Esophagus mucosa (tissue), 1 donor: ENCODE results near the gene NEDD1. TPM values are rescaled to one million over a fixed set of nuclear protein-coding genes. Genes with fewer than 3 reads are reported as not detected.

Experiments
- ATAC-seq: fragments of 200-7000 bp; cut with Tn5 transposase; one replicate; pipeline ENCODE4 v1.9.1; 2020
- total RNA-seq: library from RNA; stranded (reverse); gene quantifications from one replicate; pipeline ENCODE4 v1.2.4, GENCODE V29; 2023
- donor health status: DM: yes; HTN: yes; CAD: no.

NEDD1 gene
- total RNA-seq, 1 donor from 2014 or later = 11.2 TPM

GRCh38 chr12:96901175-96901574 is 5.9 kb upstream of the NEDD1 start:
- ATAC-seq = no peak

- no peak for ATAC-seq
Observed at GRCh38 chr12:96902076-96902475, 5.0 kb upstream of the NEDD1 start.

- no peak for ATAC-seq
Observed at GRCh38 chr12:96906498-96906848, 584 bp upstream of the NEDD1 start.

- ATAC-seq = peak; percentile 54
Observed at GRCh38 chr12:96907671-96908422, 790 bp downstream of the NEDD1 start.

GRCh38 chr12:96908423-96908675 is 1.3 kb downstream of the NEDD1 start:
- no peak for ATAC-seq

GRCh38 chr12:96912261-96912660 is 5.2 kb downstream of the NEDD1 start:
- no peak for ATAC-seq

- ATAC-seq = no peak
Observed at GRCh38 chr12:96912943-96913342, 5.9 kb downstream of the NEDD1 start.

GRCh38 chr12:96919510-96920210 is 12.6 kb downstream of the NEDD1 start:
- no peak for ATAC-seq

GRCh38 chr12:96948782-96949181 is 41.7 kb downstream of the NEDD1 start:
- no peak for ATAC-seq

GRCh38 chr12:96979532-96979931 is 72.5 kb downstream of the NEDD1 start:
- no peak for ATAC-seq

GRCh38 chr12:96980991-96981414 is 73.9 kb downstream of the NEDD1 start:
- ATAC-seq = no peak

GRCh38 chr12:96981911-96982310 is 74.9 kb downstream of the NEDD1 start:
- no peak for ATAC-seq

- no peak for ATAC-seq
Observed at GRCh38 chr12:96982671-96983070, 75.6 kb downstream of the NEDD1 start.

- peak; percentile 63 for ATAC-seq
Observed at GRCh38 chr12:96985515-96986362, 78.7 kb downstream of the NEDD1 start.

GRCh38 chr12:96986883-96987523 is 79.9 kb downstream of the NEDD1 start:
- no peak for ATAC-seq

GRCh38 chr12:96988919-96989318 is 81.9 kb downstream of the NEDD1 start:
- no peak for ATAC-seq

- peak; percentile 47 for ATAC-seq
Observed at GRCh38 chr12:96989916-96990315, 82.9 kb downstream of the NEDD1 start.

GRCh38 chr12:96994900-96995299 is 87.8 kb downstream of the NEDD1 start:
- no peak for ATAC-seq

- no peak for ATAC-seq
Observed at GRCh38 chr12:96995861-96996260, 88.8 kb downstream of the NEDD1 start.

GRCh38 chr12:96997797-96998484 is 90.9 kb downstream of the NEDD1 start:
- ATAC-seq = no peak

GRCh38 chr12:97003276-97003675 is 96.2 kb downstream of the NEDD1 start:
- ATAC-seq = no peak
